ENCODE measurements around the gene ALOX12B.

DNA sequence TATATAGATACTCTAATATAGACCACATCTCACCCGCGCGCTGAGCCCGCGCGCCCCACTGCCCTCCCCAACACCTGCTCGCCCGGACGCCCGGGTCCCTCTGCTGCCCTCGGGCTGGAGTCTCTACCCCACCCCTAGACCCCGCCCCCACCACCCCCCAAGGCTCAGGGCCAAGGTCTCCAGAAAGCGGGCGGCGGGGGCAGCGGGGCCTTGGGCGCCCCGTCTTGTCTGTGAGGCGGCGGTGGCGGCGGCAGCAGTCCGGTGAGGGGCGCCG is 33.8 kb upstream of the ALOX12B start:
- TF ChIP-seq, protein P1, sequence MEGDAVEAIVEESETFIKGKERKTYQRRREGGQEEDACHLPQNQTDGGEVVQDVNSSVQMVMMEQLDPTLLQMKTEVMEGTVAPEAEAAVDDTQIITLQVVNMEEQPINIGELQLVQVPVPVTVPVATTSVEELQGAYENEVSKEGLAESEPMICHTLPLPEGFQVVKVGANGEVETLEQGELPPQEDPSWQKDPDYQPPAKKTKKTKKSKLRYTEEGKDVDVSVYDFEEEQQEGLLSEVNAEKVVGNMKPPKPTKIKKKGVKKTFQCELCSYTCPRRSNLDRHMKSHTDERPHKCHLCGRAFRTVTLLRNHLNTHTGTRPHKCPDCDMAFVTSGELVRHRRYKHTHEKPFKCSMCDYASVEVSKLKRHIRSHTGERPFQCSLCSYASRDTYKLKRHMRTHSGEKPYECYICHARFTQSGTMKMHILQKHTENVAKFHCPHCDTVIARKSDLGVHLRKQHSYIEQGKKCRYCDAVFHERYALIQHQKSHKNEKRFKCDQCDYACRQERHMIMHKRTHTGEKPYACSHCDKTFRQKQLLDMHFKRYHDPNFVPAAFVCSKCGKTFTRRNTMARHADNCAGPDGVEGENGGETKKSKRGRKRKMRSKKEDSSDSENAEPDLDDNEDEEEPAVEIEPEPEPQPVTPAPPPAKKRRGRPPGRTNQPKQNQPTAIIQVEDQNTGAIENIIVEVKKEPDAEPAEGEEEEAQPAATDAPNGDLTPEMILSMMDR (IDR thresholded peaks at IDR 0.05) = no peak
- TF ChIP-seq POLR2A (IDR thresholded peaks at IDR 0.05) (no peak), EP300 (IDR thresholded peaks at IDR 0.05) (no peak)
